HG03064 (cell line): ENCODE measurements around the gene SLC7A5.
"Not testable (repeated sequence)": the region's sequence is repeated elsewhere in the genome, so short reads cannot be mapped to it uniquely, and the experiment has no call there.

Experiments
- ATAC-seq: cut with Tn5 transposase; IDR thresholded peaks from one replicate; pipeline ENCODE4 v1.9.1; 2021; ENCODE audit warnings: low read depth; ENCODE audit not compliant: unreplicated experiment

Gene SLC7A5

DNA sequence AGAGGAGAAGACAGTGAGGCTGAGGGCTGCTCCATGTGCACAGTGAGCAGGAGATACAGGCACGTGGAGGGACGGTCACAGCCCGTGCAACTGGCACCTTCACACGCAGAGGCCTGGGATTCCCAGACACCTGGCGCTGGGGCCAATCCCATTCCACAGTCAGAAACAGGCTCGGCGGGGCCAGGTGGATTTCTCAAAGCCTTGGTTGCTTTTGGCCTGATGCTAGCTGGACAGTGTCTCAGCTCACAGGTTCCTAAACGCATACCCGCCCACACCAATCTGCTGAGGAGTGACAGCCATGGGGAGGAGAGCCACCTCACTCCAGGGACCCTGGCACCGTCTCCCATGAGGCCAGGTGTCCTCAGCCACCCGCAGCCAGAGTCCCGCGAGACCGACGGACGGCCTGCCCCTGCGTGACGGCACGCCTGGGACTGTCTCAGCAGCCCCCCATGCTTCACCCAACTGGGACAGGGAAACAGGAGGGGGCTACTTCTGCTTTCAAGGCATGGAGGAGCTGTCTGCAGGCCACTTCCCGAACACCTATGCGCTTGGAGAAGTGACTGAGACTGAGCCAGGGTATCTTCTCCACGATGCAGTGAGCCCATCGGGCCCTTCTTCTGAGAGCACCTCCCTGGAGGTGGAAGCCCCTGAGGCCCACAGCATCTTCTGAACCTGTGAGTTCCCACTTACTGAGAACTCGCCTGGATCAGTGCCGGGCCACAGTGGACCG lies 6.5 kb downstream of the SLC7A5 start:
- not testable (repeated sequence) for ATAC-seq

DNA sequence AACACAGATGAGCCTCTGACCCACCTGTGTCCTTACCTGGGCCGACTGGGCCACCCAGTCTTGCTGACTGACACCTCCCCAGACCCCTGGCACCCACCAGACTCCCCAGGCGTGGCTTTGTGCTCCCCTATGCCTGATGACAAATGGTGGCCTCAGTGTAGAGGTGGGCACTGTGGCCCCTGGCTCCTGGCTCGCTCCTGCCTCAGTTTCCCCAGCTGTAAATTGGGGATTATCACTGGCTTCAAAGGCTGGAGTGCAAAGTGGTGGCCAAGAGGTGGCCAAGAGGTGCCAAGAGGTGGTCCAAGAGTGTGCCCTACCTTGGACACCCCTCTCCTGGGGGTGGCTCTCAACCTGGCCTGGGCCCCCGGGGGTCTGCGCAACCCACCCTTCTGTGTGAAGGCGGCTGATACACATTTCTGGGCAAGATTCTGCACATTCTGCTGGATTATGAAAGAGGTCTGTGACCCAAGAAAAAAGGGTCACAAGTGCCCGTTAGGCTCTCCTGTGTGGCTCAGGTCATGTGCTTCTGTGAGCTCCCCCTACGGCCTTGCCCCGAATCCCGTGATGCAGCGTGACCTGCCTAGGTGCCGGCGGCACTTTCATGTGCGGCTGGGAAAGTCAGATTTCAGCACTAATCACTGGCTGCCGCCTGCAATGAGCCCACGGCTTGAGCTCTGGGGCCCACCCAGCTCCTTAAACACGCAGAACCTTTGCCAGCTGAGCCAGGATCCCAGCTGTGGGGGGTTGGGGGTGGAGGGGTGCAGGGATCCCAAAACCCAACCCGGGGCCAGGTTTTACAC lies 7.8 kb downstream of the SLC7A5 start:
- not testable (repeated sequence) for ATAC-seq

DNA sequence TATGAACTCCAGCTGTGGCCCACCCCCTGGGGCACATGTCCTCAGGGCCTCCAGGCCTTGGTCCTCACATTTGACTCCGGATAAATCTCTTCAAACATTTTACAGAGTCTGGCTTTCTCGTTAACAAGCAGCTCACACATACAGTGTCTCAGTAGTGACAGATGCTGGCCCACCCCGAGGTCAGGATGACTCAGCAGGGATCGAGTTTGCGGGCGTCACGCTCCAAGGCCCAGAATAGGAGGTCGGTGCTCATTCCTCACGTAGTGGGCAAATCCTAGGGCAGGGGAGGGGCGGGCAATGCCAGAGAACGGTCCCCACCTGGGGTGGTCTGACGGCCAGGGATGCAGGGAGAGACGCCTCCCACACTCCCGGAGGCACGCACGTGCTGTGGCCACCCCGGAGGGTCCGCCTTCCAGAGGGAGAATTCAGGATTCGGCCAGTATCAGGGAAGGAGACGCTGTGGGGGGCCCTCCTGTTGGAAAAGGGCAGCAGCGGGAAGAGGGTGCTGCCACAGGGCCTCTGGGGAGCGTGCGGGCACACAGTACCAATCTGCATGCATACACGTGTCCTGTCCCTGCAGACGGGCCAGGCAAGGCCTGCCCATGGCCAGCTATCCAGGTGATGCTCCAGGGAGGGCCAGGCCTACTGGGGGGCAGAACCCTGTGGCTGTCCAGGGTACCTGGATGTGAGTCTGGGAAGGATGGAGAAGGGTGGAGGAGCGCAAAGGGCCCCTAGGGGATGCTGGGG lies 8.6 kb downstream of the SLC7A5 start:
- ATAC-seq: no peak

DNA sequence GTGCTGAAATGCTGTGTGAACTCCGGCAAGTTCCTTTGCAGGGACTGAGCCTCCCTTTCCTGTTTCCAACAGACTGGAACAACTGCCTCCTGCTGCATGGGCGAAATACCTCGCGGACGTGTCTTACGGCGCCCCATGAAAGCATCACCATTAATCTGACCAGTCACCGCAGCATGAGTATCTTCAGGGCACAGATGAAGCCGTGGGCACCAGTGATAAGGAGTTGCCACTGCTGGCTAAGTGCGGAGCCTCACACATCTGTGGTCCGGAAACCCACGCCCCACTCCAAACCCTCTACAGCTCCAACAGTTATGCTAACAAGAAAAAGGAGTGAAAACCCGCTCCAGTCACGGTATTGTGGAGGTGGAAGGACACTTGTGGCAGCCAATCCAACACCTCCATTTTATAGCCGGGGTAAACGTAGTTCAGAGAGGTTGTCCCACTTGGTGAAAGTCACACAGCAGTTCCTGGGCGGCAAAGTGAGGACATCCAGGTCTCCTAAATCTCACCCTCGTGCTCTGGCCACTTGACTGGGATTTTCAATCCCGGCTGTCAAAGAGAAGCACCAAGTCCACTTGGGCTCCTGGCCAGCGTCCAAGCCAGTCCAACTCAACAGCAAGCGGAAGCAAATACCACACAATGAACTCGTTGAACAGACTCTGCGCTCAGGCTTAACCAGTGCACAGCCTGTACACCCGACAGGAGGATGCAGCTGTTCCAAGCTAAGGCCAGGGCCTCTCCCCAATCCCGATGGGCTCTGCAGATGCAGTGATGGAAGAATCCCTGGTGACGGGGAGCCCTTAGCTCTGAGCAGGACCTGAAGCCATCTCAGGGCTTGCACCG lies 10.9 kb downstream of the SLC7A5 start:
- ATAC-seq: not testable (repeated sequence)

DNA sequence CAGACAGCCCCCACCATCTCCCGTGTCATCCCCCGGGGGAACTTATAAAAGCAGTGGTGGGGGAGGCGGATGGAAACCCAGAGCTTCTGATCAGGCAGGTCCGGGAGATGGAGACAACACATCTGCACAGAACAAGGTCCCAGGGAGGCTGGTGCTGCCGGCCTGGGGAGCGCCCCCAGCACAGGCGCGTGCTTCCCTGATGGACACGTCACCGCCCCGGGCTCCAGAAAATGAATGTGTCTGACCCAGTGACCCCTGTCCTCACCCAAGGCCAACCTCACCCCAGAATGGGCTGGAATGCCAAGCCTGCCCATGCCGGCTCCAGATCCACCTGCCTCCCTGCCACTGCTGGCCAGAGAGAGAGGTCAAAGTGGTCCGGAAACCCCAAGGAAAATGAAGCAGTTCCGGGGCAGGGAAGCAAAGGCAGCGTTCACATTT lies 12.5 kb downstream of the SLC7A5 start:
- no peak for ATAC-seq

DNA sequence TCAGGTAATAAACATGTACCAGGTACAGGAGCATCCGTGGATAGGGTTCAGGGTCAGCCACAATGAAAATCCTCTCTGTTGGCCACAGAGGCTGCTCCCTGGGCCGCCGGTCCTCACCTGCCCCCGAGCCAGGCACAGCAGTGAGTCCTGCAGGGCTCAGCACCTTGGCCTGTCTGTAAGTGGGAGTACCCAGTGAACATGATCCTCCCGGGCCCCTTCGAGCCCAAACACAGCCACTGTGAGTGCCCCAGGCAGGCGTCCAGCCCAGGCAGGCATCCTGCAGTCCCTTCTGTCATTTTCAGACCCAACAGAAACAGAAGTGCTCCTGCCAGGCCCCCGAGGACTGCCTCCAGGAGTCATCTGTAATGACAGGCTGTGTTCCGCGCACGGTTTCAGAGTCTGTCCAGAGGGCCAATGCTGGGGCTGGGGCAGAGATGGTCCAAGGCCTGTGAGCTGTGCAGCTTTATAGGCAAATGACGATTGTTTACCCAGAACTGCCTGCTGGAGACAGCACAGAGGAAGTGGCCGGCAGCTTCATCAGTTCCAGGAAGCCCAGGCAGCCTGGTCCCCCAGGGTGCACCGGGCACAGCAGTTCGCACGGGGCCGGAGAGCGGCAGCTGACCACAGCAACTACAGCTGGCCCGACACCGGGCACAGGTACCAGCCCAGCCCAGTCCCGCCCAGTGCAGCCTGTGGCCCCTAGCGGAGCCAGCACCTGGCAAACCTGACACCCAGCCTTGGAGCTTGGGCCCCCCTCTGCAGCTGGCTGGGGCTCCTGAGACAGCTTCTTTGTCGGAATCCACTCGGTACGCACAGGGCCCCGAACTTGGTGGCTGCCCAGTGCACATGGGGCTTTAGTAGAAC lies 13.2 kb downstream of the SLC7A5 start:
- ATAC-seq: no peak

DNA sequence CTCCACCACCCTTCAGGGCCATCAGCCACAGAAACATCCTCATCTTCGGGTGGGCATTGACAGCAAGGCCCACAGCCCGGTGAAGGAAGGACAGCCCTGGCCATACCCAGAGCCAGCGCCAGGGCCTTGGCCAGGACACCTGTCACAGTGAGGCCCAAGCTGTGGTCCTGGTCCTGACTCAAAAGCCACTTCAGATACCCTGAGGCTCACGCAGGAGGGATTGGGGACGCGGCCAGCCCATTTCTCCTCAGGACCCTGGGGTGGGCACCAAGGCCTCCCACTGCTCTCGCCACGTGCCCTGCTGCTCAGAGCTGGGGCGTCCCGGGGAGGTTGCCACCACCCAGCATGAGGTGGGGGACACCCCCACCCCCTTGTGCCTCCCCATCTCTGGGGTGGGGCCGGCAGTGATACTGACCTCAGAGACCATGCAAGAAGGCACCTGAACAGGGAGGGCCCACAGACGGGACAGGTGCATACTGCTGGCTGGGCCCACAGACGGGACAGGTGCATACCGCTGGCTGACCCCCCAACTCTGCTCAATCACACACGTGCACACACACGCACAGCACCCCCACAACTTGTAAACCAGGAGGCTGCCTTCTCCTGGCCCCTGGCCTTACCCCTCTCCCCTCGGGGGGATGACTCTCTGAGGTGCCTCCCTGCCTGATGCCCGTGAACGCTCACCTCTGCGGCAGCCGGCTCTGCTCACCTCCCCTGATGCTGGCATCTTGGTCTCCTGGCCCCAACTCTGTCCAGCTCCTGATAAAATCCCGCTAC lies 14.2 kb downstream of the SLC7A5 start:
- ATAC-seq: no peak

DNA sequence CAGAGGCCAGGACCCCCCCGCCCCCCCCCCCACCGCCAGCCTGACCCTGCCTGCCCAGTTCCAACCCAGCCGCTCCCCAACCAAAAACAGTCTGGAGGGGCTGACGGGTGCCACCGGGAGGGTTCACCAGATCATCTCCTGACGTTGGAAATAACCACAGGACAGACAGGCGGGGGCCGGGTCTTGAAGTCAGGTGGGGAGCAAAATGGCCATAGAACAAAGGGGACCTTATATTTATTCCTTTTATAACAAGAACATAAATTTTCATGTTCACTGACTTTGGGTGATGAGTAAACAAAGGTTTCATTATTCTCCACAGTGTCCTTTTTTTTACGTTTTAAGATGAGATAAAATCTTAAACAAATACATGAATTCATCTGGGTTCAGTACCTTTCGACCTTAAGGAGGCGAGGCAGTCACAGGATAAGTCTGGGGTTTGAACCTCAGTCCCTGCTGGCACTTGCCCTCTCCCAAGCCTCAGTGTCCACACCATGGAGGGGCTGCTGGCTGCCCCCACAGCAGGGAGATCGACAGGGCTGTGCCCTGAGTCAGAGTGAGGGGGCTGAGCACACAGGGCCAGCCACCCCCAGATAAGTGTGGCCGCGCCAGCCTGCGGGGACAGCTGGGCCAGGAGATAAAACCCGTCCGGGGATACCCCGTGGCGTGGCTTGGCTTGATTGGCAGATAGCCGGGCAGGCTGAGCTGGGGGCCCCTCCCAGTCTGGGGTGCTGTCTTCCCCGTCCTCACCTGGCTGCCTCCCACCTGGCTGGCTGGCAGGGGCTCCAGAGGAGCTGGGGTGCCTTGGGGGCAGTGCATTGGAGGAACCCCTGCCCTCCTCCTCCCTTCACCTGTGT lies 15.0 kb downstream of the SLC7A5 start:
- ATAC-seq: no peak

DNA sequence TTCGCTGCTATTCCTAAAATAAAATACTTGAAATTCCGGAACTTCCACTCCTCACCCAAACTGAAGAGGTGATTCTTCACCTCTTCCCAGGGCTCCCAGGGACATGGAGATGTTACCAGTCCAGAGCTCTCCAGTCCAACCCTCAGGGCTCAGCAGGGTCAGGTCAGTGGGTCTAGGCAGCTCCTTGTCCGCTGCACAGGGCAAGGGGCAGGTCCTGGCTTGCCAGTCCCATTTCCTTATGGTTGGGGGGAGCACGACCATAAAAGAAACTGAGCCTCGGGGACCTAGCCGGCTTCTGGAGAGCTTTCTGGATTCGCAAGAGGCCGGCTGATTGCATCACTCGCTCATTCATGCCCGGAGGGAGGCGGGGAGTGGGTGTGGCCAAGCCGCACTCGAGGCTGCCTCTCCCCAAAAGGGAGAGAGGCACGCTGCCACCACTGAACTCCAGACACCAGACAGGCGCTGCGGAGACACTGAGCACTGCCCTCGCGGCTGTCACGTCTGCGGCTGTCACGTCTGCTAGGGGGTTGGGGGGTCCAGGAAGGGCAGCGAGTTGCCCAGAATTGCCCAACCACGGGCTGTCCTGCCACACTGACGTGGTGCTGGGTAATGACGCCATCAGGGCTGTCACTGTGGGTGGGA lies 15.8 kb downstream of the SLC7A5 start:
- no peak for ATAC-seq

DNA sequence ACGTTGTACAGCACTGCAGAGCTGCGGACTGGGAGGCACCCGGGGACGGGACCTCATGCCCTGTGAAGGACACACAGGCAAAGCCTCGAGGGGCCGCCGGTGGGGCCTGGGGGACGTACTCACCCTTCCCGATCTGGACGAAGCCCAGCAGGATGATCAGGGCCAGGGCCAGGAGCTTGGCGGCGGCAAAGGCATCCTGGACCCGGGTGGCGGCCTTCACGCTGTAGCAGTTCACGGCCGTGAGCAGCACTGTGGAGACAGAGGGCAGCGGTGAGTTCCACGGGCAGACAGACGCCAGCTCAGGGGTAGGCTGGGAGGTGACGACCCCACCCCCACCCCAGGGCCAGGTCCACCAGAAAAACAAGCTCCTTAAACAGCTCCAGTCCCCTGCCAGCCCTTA lies 17.7 kb downstream of the SLC7A5 start:
- ATAC-seq: no peak

DNA sequence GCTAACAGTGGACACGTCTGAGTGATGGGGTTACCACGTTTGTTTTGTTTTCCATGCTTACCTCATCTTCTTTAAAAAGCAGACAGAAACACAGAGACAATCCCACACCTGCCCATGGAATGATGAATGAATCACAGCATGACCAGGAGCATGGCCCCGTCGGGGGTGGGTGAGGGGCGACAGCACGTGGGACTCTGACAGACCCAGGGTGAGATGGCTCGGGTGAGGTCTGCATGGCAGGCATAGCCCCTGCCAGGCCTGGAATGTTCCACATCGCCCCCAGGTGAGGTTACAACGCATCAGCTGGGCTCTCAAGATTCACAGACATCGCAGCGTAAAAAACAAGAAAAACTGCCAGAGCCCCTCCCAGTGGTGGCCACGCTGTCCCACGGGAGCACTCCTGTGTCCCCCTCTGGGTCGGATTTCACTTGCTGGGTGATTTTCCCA lies 18.1 kb downstream of the SLC7A5 start:
- no peak for ATAC-seq

DNA sequence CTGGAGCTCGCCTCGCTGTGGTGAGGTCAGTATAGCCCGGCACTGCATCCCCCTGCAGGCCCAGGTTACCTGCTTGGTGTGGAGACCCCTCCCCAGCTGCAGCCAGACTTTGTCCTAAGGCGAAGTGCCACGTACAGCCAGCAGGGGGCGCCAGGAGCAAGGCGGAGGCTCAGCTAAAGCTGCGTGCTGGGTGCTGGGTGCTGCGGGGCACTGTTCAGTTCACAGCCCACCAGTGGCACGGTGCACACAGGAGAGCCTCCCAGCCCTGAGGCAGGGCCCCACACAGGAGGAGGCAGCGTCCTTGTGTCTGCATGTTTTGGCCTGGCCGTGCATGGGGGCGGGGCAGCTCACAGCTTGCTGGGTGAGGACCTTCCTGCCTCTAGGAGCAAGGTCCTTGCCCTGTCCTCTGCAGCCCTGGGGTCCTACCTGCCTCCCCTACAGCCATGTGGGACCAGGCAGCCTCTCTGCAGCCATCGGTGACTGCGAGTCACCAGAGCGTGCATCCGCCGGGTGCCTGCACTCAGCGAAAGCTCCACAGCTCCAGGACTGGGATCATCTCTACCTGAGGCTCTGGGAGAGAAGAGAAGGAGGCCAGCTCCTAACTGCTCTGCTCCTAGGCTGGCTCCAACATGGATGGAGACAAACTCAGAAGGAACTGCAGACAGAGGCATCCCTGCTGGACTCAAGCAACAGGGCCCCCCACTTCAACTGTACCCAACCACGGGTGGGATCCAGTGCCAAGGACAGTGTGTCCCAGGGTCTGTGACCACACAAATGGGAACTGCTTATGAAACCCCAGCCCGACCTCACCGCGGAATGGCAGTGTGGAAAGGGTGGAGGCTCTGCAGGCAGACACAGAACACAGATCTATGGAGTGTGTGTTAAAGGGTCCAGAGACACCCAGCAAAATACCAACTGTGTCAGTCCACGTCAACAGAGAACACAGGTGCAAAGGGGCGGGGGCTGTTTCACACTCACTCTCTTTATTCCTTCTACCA lies 19.0 kb downstream of the SLC7A5 start:
- ATAC-seq: no peak

DNA sequence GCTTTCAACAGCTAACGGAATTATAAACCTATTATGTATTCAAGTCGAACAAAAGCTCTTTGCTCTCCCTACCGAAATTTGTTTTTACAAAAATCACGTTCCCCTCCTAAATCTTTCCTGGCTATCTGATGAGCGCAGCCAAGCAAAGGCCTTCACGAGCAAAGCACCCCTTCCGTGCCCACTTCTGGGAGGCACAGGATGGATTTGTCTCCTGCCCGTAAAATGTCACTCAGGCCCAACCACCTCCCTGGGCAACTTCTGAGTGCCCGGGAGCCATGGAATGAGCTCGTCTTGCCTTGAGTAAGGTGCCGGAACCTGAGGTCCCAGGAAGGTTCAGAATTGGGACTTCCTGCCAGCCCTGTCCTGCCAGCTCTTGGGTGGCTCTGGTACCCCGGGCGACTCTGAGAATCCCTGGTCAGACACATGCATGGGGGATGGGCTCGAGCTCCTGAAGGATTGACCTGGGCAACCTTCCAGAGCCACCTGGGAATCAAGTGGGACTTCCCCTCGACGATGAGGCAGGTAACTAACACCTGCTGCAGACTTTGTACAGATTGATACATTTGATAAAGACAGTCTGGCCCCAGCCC lies 19.8 kb downstream of the SLC7A5 start:
- no peak for ATAC-seq

DNA sequence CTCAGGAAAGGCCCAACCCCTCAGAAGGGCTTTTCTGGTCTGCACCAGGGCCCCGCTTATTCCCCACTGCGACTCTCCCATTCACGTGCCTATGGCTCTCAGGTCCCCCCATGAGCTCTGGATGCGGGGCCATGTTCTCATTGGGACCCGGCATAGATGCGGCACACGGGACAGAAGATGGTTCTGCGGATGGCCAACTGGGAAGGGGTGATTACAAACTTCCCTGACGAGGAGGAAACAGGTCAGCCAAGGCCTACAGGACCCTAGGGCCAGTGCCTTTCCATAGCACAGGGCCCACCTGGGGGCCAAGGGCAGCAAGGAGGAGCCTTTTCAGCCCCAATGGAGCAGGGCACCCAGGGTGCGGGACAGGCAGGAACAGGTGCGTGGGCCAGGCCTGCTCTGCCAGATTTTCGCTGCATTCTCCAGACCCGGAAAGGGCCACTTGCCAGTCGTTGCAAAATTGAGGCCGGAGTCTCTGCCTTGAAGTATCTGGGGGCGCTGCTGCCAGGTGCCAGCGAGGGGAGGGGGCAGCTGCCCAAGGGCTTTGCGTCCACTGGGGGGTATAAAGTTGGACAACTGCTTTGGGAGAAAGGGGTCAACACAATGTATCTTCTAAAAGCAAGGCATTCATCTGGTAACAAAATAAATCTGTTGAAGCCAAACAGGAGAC lies 20.5 kb downstream of the SLC7A5 start:
- ATAC-seq: no peak
